IMR-90 (cell line): ENCODE measurements around the gene BPI. TPM values are rescaled to one million over a fixed set of nuclear protein-coding genes. Genes with fewer than 3 reads are reported as not detected.
A peak's percentile ranks its signal among the peaks of the same experiment; 100 is the strongest.

Experiments
- ATAC-seq: fragments of 200-7000 bp; cut with Tn5 transposase; 2 replicates; pipeline ENCODE4 v1.9.1; 2020; ENCODE audit warnings: low read depth, mild to moderate bottlenecking, moderate library complexity
- BruUV-seq: library from RNA; stranded (reverse); fragments of 400-500 nt; replicated peaks from 2 replicates; lab custom pipeline; 2021; lab: Mats Ljungman, UMichigan
- CTCF ChIA-PET: fragments of 300-600 bp; formaldehyde crosslinking; extraction: SDS; loops from one replicate; lab custom pipeline; 2021; ENCODE audit warnings: antibody characterized with exemption; lab: Yijun Ruan, JAX
- POLR2A ChIA-PET: fragments of 300-600 bp; sonication (Branson Sonifier 250); formaldehyde crosslinking; loops from one replicate; lab custom pipeline; 2022; ENCODE audit warnings: antibody characterized with exemption; ENCODE audit not compliant: unreplicated experiment; lab: Charles Lee
- DNase-seq: peaks from one replicate; pipeline ENCODE4 v3.0.0; 2013
- H2AFZ ChIP-seq: replicated peaks from 2 replicates; pipeline ENCODE3; 2013; ENCODE audit warnings: low read length, mild to moderate bottlenecking; ENCODE audit not compliant: poor library complexity
- H2AK5ac ChIP-seq: 2 replicates; pipeline ENCODE4 v1.6.1; 2013; ENCODE audit warnings: low read depth, low read length, inconsistent platforms
- H2AK9ac ChIP-seq: replicated peaks from 2 replicates; pipeline ENCODE3; 2013; ENCODE audit warnings: mild to moderate bottlenecking, low read depth, low read length, moderate library complexity; ENCODE audit not compliant: poor library complexity
- H2BK120ac ChIP-seq: 2 replicates; pipeline ENCODE4 v1.6.1; 2013; ENCODE audit warnings: low read depth, low read length, inconsistent platforms
- H2BK15ac ChIP-seq: 3 replicates; pipeline ENCODE4 v1.6.1; 2013; ENCODE audit warnings: low read depth, low read length, inconsistent platforms
- H2BK20ac ChIP-seq: 2 replicates; pipeline ENCODE4 v1.6.1; 2013; ENCODE audit warnings: low read depth, mild to moderate bottlenecking, inconsistent platforms, low read length, moderate library complexity
- H2BK5ac ChIP-seq: 2 replicates; pipeline ENCODE4 v1.6.1; 2013; ENCODE audit warnings: mild to moderate bottlenecking, low read depth, low read length, inconsistent platforms; ENCODE audit not compliant: poor library complexity, severe bottlenecking
- H3K14ac ChIP-seq: replicated peaks from 2 replicates; pipeline ENCODE4 v1.6.1; 2013; ENCODE audit warnings: low read depth, low read length, inconsistent platforms
- H3K18ac ChIP-seq: 2 replicates; pipeline ENCODE4 v1.6.1; 2013; ENCODE audit warnings: low read depth, low read length, control low read depth
- H3K23ac ChIP-seq: 2 replicates; pipeline ENCODE4 v1.6.1; 2013; ENCODE audit warnings: low read depth, low read length, inconsistent platforms
- H3K27ac ChIP-seq: 2 replicates; pipeline ENCODE4 v1.5.1; 2013; ENCODE audit warnings: mild to moderate bottlenecking, control low read depth, low read length; ENCODE audit not compliant: insufficient read depth
- H3K27me3 ChIP-seq: 2 replicates; pipeline ENCODE4 v1.6.1; 2013; ENCODE audit warnings: low read length; ENCODE audit not compliant: control insufficient read depth, insufficient read depth
- H3K36me3 ChIP-seq: 2 replicates; pipeline ENCODE4 v1.6.1; 2013; ENCODE audit warnings: low read length, mixed read lengths; ENCODE audit not compliant: control insufficient read depth, insufficient read depth
- H3K4ac ChIP-seq: 2 replicates; pipeline ENCODE4 v1.6.1; 2013; ENCODE audit warnings: low read depth, low read length, inconsistent platforms
- H3K4me1 ChIP-seq: 2 replicates; pipeline ENCODE4 v1.6.1; 2013; ENCODE audit warnings: low read length, mixed read lengths; ENCODE audit not compliant: control insufficient read depth, insufficient read depth
- H3K4me2 ChIP-seq: 2 replicates; pipeline ENCODE4 v1.6.1; 2013; ENCODE audit warnings: low read depth, mild to moderate bottlenecking, control low read depth, low read length, moderate library complexity
- H3K4me3 ChIP-seq: 2 replicates; pipeline ENCODE4 v1.5.1; 2013; ENCODE audit warnings: low read depth, mild to moderate bottlenecking, control low read depth, low read length, moderate library complexity; ENCODE audit not compliant: insufficient read depth
- H3K56ac ChIP-seq: 2 replicates; pipeline ENCODE4 v1.6.1; 2013; ENCODE audit warnings: low read length, inconsistent platforms; ENCODE audit not compliant: insufficient read depth; ENCODE audit errors: extremely low read depth
- H3K79me1 ChIP-seq, 2 experiments: 2 replicates each; pipeline ENCODE4 v1.6.1; 2013; ENCODE audit warnings: low read length in 2 of 2, inconsistent platforms in 1 of 2, low read depth in 1 of 2
- H3K9ac ChIP-seq: 2 replicates; pipeline ENCODE4 v1.6.1; 2013; ENCODE audit warnings: low read depth, low read length, control low read depth
- H3K9me1 ChIP-seq: 2 replicates; pipeline ENCODE4 v1.6.1; 2013; ENCODE audit warnings: low read length, inconsistent platforms; ENCODE audit not compliant: insufficient read depth
- H3K9me3 ChIP-seq: 2 replicates; pipeline ENCODE4 v1.6.1; 2013; ENCODE audit warnings: low read length; ENCODE audit not compliant: control insufficient read depth, insufficient read depth
- H4K20me1 ChIP-seq: 2 replicates; pipeline ENCODE4 v1.6.1; 2013; ENCODE audit warnings: low read length, inconsistent platforms; ENCODE audit not compliant: insufficient read depth
- H4K5ac ChIP-seq: 2 replicates; pipeline ENCODE4 v1.6.1; 2013; ENCODE audit warnings: mild to moderate bottlenecking, low read depth, low read length, control low read depth
- H4K8ac ChIP-seq, 2 experiments: 2 replicates each; pipeline ENCODE4 v1.6.1; 2013; ENCODE audit warnings: low read depth in 2 of 2, low read length in 2 of 2, control low read depth in 1 of 2, inconsistent platforms in 1 of 2
- H4K91ac ChIP-seq: 2 replicates; pipeline ENCODE4 v1.6.1; 2013; ENCODE audit warnings: low read depth, low read length, inconsistent platforms; ENCODE audit not compliant: insufficient read depth
- BHLHE40 ChIP-seq: fragments of 150-350 bp; IDR thresholded peaks from 2 replicates; pipeline ENCODE4 v1.6.1; 2016; ENCODE audit warnings: mild to moderate bottlenecking, low read depth, low read length
- CEBPB ChIP-seq: IDR thresholded peaks from 2 replicates; pipeline ENCODE4 v1.6.1; 2012; ENCODE audit warnings: low read depth, low read length, improper control_type of control experiment
- FOS ChIP-seq: fragments of 150-350 bp; IDR thresholded peaks from 2 replicates; pipeline ENCODE4 v1.6.1; 2016; ENCODE audit warnings: low read depth, low read length
- MAFK ChIP-seq: IDR thresholded peaks from 2 replicates; pipeline ENCODE4 v1.6.1; 2012; ENCODE audit warnings: low read depth, low read length, improper control_type of control experiment
- MAZ ChIP-seq: IDR thresholded peaks from 2 replicates; pipeline ENCODE4 v1.6.1; 2012; ENCODE audit warnings: low read depth, mild to moderate bottlenecking, low read length, improper control_type of control experiment, moderate library complexity, borderline replicate concordance
- MXI1 ChIP-seq: IDR thresholded peaks from 2 replicates; pipeline ENCODE4 v1.6.1; 2012; ENCODE audit warnings: low read depth, mild to moderate bottlenecking, low read length, moderate library complexity, borderline replicate concordance
- NFE2L2 ChIP-seq: fragments of 150-350 bp; IDR thresholded peaks from 2 replicates; pipeline ENCODE4 v1.6.1; 2016; ENCODE audit warnings: low read depth, mild to moderate bottlenecking, low read length
- RAD21 ChIP-seq: IDR thresholded peaks from 2 replicates; pipeline ENCODE4 v1.6.1; 2012; ENCODE audit warnings: low read length, improper control_type of control experiment
- RFX5 ChIP-seq: IDR thresholded peaks from 2 replicates; pipeline ENCODE4 v1.8.0; 2012; ENCODE audit warnings: low read depth, mild to moderate bottlenecking, low read length, moderate library complexity
- USF2 ChIP-seq: fragments of 150-350 bp; IDR thresholded peaks from 2 replicates; pipeline ENCODE4 v1.6.1; 2017; ENCODE audit warnings: mild to moderate bottlenecking, antibody characterized with exemption, low read length, low read depth
- WGBS, 2 experiments: methylation state at CpG; one replicate each; pipeline versions ENCODE4 v1.1.5 to v1.1.7; 2013; ENCODE audit warnings: missing lambda C conversion rate in 2 of 2; ENCODE audit not compliant: insufficient read length in 1 of 2; ENCODE audit errors: extremely low coverage in 2 of 2; 5-methylcytosine and 5-hydroxymethylcytosine counted together
- dilution Hi-C: fragments of 300-500 bp; cut with HindIII; formaldehyde crosslinking; loops from one replicate; pipeline ENCODE4 v1.14.3; 2018; ENCODE audit warnings: low sequenced_read_pairs; ENCODE audit not compliant: unreplicated experiment
- in situ Hi-C: fragments of 300-500 bp; cut with MboI; formaldehyde crosslinking; loops from 3 replicates; pipeline ENCODE4 v1.14.3; 2019; ENCODE audit warnings: low sequenced_read_pairs, inconsistent platforms, mixed read lengths
- intact Hi-C: fragments of 100-400 bp; cut with micrococcal nuclease; formaldehyde crosslinking; loops from 2 replicates; pipeline ENCODE4 v1.10.0; 2022
- polyA plus RNA-seq, 3 experiments: library from polyadenylated mRNA; depleted of rRNA; stranded (reverse); fragments of >200 nt; gene quantifications; 2 replicates each; pipeline ENCODE4 v1.2.3, GENCODE V29; 2012; ENCODE audit warnings: low replicate concordance in 1 of 3
- total RNA-seq: library from RNA; depleted of rRNA; stranded (reverse); fragments of >200 nt; gene quantifications from 2 replicates; pipeline ENCODE4 v1.2.3, GENCODE V29; 2012
- TF ChIP-seq, protein P1 (sequence below): conservative IDR thresholded peaks from 2 replicates; pipeline ENCODE4 v1.5.1; 2012; ENCODE audit warnings: mild to moderate bottlenecking, low read depth, low read length, improper control_type of control experiment
- TF ChIP-seq, protein P2 (sequence below): fragments of 150-350 bp; IDR thresholded peaks from 2 replicates; pipeline ENCODE4 v1.6.1; 2016; ENCODE audit warnings: low read depth, mild to moderate bottlenecking, low read length, moderate library complexity, borderline replicate concordance

Gene BPI
- total and polyA plus RNA-seq, 2 of the 4 experiments (the other 2 are of a cell fraction) = 0.05 TPM; not detected in 1

DNA sequence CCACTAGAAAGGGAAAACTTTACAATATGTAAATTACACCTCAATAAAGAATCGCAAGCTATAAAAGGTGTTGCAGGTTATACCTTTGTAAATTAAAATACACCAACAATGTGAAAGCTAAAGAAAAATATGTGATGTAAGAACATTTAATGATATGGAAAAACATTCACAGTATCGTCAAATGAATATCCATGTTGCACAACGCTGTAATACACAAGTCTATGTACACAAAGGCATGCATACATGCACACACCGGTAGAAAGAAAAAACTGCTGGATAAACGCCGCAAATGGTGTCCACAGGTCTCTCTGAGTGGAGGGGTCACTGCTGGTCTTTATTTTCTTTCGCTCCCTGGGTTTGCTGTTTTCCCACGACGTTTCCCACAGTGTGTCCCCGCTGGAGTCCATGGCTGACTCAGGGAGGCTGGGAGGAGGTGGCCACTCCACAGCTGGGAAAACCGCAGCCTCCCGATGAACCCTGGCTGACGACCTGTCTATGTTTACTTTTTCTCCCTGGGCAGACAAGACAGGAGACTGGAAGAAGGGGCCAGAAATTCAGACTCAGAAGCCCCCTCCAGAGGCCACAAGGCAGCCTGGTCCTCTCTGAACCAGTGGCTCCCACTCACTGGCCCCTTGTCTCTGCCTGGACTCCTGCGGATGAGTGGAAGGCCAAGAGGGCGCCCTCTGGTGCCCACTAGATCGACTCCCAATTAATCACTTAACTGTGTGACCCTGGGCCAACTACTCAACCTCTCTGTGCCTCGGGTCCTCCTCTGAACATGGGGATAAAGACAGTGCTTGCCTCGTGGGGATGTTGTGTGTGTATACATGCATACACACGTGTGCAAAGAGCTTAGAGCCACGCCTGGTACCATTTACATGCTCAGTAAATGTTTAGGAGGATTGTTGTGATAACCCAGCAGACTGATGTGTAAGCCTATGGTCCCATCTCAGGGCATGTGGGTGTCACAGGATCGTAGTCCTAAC, 12.8 kb upstream of the BPI start:
- Histone ChIP-seq H3K4me1 (peaks cover 17% of the 10 kb centered on the region), H3K4me2 (peak overlapping the region; percentile 49), H4K8ac (no peak overlapping the region), H3K9ac (no peak overlapping the region), H2BK120ac (peak overlapping the region; percentile 12; the same call in 1 of the 2 replicates), H2BK20ac (peak overlapping the region; percentile 52; the same call in 1 of the 2 replicates), H4K91ac (peak overlapping the region; percentile 40; the same call in 1 of the 2 replicates), H4K20me1 (peaks cover 4% of the 10 kb centered on the region; the same call in 1 of the 2 replicates), H2AK9ac (peak overlapping the region; percentile 46), H3K79me1 (no peaks in the 10 kb centered on the region), H3K9me1 (peaks cover 7% of the 10 kb centered on the region), H3K23ac (no peak overlapping the region), H3K4me3 (no peak overlapping the region), H3K4ac (peak overlapping the region; percentile 7; the same call in 1 of the 2 replicates), H2BK5ac (no peak overlapping the region), H4K5ac (no peak overlapping the region), H3K27me3 (peaks cover 4% of the 10 kb centered on the region), H2AFZ (peak overlapping the region; percentile 19), H3K56ac (no peak overlapping the region), H2BK15ac (peak overlapping the region; percentile 75; the same call in 2 of the 3 replicates), H3K9me3 (no peaks in the 10 kb centered on the region), H2AK5ac (peak overlapping the region; percentile 76), H3K36me3 (no peaks in the 10 kb centered on the region), H3K27ac (no peak overlapping the region), H3K14ac (no peak overlapping the region), H3K18ac (no peak overlapping the region; the same call in 1 of the 2 replicates)
- CTCF ChIA-PET = interaction anchor here (0.5 to 1.4 kb wide), 10 partner anchors 9 to 234 kb away, joined by 3 to 7 read pairs (median 3); no protein-coding TSS in a partner anchor
- POLR2A ChIA-PET = no interaction called here
- peak; percentile 95 for DNase-seq
- WGBS, 2 experiments = 25% methylated on average over 9 of the region's 21 CpGs; no CpG with 5 or more reads in 1 of the 2 experiments
- peak; percentile 86 for ATAC-seq
- BruUV-seq = no TSS peak
- dilution Hi-C loops (no loop called here), intact Hi-C loops (loop anchor here (1.0 kb wide), 2 partner anchors 62 to 727 kb away; no protein-coding TSS in a partner anchor), in situ Hi-C loops (no loop called here)
- TF ChIP-seq BHLHE40 (peak; percentile 47), FOS (peak; percentile 94), MXI1 (no peak), RAD21 (peak; percentile 71), RFX5 (no peak), USF2 (no peak), MAZ (peak; percentile 30; the same call in 1 of the 2 replicates), NFE2L2 (peak; percentile 12; the same call in 1 of the 2 replicates), MAFK (no peak), CEBPB (peak; percentile 78)
- TF ChIP-seq, protein P1, sequence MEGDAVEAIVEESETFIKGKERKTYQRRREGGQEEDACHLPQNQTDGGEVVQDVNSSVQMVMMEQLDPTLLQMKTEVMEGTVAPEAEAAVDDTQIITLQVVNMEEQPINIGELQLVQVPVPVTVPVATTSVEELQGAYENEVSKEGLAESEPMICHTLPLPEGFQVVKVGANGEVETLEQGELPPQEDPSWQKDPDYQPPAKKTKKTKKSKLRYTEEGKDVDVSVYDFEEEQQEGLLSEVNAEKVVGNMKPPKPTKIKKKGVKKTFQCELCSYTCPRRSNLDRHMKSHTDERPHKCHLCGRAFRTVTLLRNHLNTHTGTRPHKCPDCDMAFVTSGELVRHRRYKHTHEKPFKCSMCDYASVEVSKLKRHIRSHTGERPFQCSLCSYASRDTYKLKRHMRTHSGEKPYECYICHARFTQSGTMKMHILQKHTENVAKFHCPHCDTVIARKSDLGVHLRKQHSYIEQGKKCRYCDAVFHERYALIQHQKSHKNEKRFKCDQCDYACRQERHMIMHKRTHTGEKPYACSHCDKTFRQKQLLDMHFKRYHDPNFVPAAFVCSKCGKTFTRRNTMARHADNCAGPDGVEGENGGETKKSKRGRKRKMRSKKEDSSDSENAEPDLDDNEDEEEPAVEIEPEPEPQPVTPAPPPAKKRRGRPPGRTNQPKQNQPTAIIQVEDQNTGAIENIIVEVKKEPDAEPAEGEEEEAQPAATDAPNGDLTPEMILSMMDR = peak; percentile 69
- TF ChIP-seq, protein P2, sequence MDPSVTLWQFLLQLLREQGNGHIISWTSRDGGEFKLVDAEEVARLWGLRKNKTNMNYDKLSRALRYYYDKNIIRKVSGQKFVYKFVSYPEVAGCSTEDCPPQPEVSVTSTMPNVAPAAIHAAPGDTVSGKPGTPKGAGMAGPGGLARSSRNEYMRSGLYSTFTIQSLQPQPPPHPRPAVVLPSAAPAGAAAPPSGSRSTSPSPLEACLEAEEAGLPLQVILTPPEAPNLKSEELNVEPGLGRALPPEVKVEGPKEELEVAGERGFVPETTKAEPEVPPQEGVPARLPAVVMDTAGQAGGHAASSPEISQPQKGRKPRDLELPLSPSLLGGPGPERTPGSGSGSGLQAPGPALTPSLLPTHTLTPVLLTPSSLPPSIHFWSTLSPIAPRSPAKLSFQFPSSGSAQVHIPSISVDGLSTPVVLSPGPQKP = no peak
